ENCODE data around the gene CTNNA3.

The CTNNA3 gene

DNA sequence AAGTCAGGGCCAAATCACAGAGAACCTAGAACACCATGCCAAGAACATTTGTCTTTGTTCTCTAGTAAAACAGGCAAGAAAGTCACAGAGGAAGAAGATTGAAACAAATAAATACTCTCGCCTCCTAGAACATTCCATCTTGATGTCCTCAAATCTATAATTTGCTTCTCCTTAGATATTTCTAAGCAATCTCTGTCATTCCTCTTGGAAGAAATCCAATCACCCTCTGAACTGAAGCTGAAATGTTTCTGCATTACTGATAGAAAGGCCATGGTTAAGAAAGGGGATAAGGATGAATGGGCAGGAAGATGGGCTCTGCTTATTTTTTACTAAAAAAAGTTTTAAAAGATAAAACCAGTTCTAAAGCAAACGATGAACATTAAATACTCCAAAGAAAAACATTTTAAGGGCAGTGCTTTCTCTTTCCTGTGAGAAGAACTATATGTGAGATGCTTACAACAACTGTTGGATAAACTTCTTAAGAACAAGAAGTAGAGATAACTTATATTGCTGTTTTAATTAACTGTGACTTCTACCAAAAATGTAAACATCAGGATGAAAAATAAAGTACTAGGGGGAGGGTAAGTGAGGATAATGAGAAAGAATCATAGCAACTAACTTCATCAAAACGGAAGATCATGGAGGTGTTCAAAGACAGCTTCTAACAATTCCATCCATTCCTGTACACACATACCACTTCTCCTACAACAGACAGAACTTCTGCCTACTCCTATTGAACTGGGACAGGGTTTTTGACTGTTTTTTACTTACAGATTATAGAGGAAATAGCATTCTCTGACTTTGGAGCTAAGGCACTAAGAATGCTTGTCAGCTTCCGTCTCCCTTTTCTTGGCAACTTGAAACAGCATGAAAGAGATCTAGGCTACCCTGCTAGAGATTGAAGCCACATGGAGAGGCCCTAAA is 923.2 kb downstream of the CTNNA3 start:
- H3K4me1 Mint-ChIP-seq (ENCODE audit: low read depth) = no peaks in the 10 kb centered on the region
- H3K9me3 Mint-ChIP-seq (ENCODE audit: low read depth) = peaks cover 3% of the 10 kb centered on the region
- no peaks in the 10 kb centered on the region for H3K36me3 Mint-ChIP-seq
- H3K27me3 Mint-ChIP-seq = no peaks in the 10 kb centered on the region
- no peak overlapping the region for H3K4me3 Mint-ChIP-seq
- no peak overlapping the region for H3K27ac Mint-ChIP-seq

DNA sequence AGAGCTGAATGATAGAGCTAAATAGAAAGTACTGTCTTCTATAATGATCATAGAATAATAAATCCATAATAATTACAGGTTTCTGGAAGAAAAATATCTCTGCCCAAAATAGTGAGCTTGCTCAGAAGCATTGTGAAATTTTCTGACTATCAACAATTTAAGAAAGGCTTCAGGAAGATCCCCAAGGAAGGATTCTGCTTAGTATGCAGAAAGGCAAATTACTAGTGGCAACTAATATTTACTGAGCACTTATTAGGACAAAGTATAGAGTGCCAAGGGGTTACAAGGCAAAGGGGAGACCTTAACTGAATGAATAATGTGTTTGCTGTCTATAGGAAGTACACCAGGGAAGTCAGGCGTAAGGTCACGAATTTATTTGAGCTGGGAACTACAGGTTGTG is 928.3 kb downstream of the CTNNA3 start:
- H3K36me3 Mint-ChIP-seq = no peaks in the 10 kb centered on the region
- no peaks in the 10 kb centered on the region for H3K4me1 Mint-ChIP-seq (ENCODE audit: low read depth)
- H3K4me3 Mint-ChIP-seq = no peak overlapping the region

DNA sequence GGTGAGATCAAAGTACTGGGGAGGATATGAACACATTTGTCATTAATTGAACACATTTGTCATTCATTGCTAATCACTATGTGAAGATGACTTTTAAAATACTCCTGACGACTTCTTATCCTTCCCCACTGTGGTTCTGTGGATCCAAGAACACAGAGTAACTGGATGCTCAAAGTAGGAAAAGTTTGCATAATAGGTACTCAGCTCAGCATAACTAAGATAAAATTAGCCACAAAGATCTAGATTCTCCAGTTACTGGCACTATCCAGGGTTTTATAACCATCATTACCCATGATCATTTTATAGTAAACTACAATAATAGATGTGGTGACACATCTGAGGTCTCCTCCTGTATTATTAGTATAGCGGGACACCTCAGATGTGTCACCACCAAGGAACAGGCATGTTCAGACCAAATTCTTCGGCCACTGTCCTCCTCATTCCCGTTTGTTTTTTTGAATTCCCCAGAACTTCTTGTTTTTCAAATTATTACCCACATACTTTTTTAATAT is 933.7 kb downstream of the CTNNA3 start:
- Mint-ChIP-seq H3K9me3 (ENCODE audit: low read depth) (no peaks in the 10 kb centered on the region), H3K27me3 (no peaks in the 10 kb centered on the region), H3K36me3 (no peaks in the 10 kb centered on the region), H3K4me1 (ENCODE audit: low read depth) (no peaks in the 10 kb centered on the region), H3K4me3 (no peak overlapping the region), H3K27ac (no peak overlapping the region)

More for the DNA sequence above, 928.3 kb downstream of the CTNNA3 start:
- H3K27me3 Mint-ChIP-seq = no peaks in the 10 kb centered on the region
- H3K27ac Mint-ChIP-seq = no peak overlapping the region
- peaks cover 3% of the 10 kb centered on the region for H3K9me3 Mint-ChIP-seq (ENCODE audit: low read depth)

DNA sequence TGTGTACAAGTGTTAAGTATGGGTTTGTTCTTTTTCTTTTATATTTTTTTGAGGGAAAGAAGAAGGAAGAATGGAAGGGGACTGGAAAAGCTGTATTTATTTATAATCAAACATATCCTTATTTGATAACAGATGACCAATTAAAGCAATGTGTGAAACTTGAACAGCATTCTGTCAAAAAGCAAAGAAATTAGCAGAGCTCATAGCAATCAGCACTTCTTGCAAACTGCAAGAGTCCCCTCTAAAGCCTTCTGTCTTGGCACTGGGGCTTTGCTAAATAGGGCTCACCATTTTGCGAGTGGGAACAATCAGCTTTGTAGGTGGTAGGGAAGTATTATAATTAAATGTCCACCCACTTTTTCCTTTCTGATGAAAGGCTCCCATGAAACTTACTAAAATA is 935.1 kb downstream of the CTNNA3 start:
- Mint-ChIP-seq H3K9me3 (ENCODE audit: low read depth) (no peaks in the 10 kb centered on the region), H3K4me3 (no peak overlapping the region), H3K4me1 (ENCODE audit: low read depth) (no peaks in the 10 kb centered on the region), H3K36me3 (no peaks in the 10 kb centered on the region), H3K27ac (no peak overlapping the region), H3K27me3 (no peaks in the 10 kb centered on the region)

DNA sequence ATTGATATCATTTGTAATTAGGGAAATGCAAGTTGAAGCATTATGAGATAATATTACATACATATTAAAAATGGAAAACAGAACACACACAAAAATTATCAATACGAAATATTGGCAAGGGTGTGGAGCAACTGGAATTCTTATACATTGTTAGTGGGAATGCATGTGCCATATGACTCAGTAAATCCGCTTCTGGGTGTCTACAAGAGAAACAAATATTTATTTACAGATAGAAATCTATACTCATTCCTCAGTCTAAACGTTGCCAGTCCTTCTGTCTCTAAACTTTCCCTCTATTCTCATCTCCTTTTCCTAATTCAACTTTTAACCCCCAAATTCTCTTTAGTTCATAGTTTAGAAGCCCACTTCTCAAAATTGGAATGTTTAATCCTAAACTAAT is 940.5 kb downstream of the CTNNA3 start:
- H3K36me3 Mint-ChIP-seq = no peaks in the 10 kb centered on the region
- H3K9me3 Mint-ChIP-seq (ENCODE audit: low read depth) = no peaks in the 10 kb centered on the region
- no peak overlapping the region for H3K4me3 Mint-ChIP-seq
- H3K27ac Mint-ChIP-seq = no peak overlapping the region
- H3K4me1 Mint-ChIP-seq (ENCODE audit: low read depth) = no peaks in the 10 kb centered on the region
- H3K27me3 Mint-ChIP-seq = no peaks in the 10 kb centered on the region

DNA sequence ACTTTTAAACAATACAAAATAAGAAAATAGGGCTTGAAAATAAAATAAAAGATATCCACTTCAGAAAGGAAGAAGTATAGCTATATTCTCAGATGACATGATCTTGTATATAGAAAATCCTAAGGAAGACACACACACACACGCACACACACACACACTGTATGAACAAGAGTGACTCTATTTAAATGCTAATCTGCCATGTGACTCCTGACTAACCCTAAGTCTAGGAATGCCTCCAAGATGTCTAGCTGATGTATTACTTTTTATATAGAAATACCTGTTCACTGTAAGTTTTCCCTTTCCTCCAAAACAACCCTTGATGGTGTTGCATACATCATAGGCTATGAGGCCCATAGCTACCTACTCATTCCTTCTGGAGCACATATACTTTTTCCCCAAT is 943.3 kb downstream of the CTNNA3 start:
- Mint-ChIP-seq H3K4me1 (ENCODE audit: low read depth) (no peaks in the 10 kb centered on the region), H3K27ac (no peak overlapping the region), H3K4me3 (no peak overlapping the region), H3K36me3 (no peaks in the 10 kb centered on the region), H3K27me3 (no peaks in the 10 kb centered on the region), H3K9me3 (ENCODE audit: low read depth) (peaks cover 4% of the 10 kb centered on the region)

DNA sequence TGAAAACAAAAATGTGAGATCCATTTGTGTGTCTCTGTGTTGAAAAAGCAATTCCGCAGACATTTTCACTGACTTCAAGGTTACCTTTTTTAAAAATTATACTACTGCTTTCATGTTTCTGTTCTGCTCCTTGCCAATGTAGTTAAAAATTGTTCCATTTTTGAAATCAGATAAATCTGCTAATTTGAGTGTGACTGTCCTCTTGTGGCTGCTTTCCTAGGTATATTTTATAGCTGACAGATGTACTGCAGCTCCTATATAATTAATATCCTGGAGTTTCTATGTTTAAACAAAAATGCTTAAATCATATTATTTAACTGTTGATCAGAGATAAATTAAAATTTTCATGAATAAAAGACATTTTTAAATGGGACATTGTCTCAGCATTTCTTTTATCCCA is 947.8 kb downstream of the CTNNA3 start:
- no peak overlapping the region for H3K27ac Mint-ChIP-seq
- H3K4me1 Mint-ChIP-seq (ENCODE audit: low read depth) = no peaks in the 10 kb centered on the region
- no peaks in the 10 kb centered on the region for H3K36me3 Mint-ChIP-seq
- no peak overlapping the region for H3K4me3 Mint-ChIP-seq
- H3K27me3 Mint-ChIP-seq = no peaks in the 10 kb centered on the region
- peaks cover 8% of the 10 kb centered on the region for H3K9me3 Mint-ChIP-seq (ENCODE audit: low read depth)

DNA sequence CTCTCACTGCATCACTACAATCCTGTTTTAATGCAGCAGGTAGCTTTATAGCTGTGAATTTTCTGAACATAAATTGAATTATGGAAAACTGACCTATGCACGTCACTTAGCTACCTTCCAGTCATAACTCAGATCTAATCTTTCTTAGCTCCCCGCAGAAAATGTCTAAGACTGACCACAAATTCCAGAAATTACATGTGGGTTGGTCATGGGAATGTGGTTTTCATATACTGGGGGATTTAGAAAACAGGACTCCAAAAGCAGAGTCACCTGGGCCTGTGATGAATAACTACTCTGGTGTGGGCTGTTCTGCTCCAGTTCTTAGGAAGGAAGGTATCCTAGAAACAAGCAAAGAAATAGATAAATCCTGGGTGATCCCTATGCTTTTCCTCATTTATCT is 948.5 kb downstream of the CTNNA3 start:
- no peak overlapping the region for H3K27ac Mint-ChIP-seq
- H3K36me3 Mint-ChIP-seq = no peaks in the 10 kb centered on the region
- H3K4me3 Mint-ChIP-seq = no peak overlapping the region
- H3K27me3 Mint-ChIP-seq = no peaks in the 10 kb centered on the region
- no peaks in the 10 kb centered on the region for H3K4me1 Mint-ChIP-seq (ENCODE audit: low read depth)
- H3K9me3 Mint-ChIP-seq (ENCODE audit: low read depth) = peaks cover 8% of the 10 kb centered on the region

DNA sequence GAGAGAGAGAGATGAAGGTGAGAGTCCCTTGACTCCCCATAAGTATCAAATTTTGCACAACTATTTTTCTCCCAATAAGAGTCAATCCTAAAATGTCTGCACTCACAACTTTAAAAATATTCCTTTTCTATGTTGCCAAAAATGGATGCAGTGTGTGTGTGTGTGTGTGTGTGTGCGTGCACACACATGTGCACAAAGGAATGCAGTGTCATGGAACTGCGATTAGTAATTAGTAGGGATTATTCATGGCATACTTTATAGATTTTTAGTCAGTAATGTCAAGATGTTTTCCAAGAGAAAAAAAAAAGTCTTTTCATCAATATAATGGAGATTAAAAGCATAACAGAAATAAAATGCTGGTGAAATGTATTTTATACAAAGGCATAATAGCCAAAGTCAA is 949.3 kb downstream of the CTNNA3 start:
- H3K4me3 Mint-ChIP-seq = no peak overlapping the region
- H3K27ac Mint-ChIP-seq = no peak overlapping the region
- no peaks in the 10 kb centered on the region for H3K4me1 Mint-ChIP-seq (ENCODE audit: low read depth)
- H3K36me3 Mint-ChIP-seq = no peaks in the 10 kb centered on the region
- peaks cover 8% of the 10 kb centered on the region for H3K9me3 Mint-ChIP-seq (ENCODE audit: low read depth)
- H3K27me3 Mint-ChIP-seq = no peaks in the 10 kb centered on the region

DNA sequence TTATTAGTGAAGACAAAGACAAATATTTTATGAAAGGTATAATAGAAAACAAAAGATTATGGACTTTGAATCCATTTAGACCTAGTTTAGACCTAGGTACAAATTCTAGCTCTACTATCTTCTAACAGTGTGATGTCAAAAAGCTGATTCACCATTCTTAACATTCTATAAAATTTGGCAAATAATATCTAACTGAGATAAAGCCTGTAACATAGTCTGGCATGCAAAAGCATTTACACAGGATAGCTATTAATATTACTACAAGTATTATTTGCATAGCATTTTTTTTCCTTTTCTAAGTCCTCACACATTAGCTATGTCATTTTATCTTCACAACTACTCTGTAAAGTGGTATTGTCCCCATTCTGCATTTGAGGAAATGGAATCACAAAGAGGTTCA is 949.7 kb downstream of the CTNNA3 start:
- H3K27me3 Mint-ChIP-seq = no peaks in the 10 kb centered on the region
- no peak overlapping the region for H3K4me3 Mint-ChIP-seq
- no peaks in the 10 kb centered on the region for H3K4me1 Mint-ChIP-seq (ENCODE audit: low read depth)
- H3K9me3 Mint-ChIP-seq (ENCODE audit: low read depth) = peaks cover 8% of the 10 kb centered on the region
- no peak overlapping the region for H3K27ac Mint-ChIP-seq
- no peaks in the 10 kb centered on the region for H3K36me3 Mint-ChIP-seq

DNA sequence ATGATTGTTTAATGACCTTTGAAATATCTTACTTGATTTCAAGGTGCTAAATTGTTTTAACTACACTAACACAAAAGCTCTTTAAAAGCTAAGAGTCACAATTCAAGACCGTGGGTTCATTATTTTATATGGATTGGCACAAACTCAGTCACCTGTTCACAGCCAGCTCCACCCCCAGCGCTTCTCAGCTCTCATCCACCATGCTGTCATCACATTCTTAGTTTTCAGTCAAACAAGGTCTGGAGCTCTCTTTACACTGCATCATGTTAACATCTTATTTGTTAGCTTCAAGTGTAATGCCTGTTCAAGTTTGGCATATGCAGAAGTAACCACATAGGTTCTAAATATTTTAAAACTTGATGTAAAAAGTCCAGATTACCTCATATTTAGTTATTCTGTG is 951.1 kb downstream of the CTNNA3 start:
- Mint-ChIP-seq H3K27me3 (no peaks in the 10 kb centered on the region), H3K4me1 (ENCODE audit: low read depth) (no peaks in the 10 kb centered on the region), H3K36me3 (no peaks in the 10 kb centered on the region), H3K4me3 (no peak overlapping the region), H3K27ac (no peak overlapping the region), H3K9me3 (ENCODE audit: low read depth) (peaks cover 8% of the 10 kb centered on the region)

DNA sequence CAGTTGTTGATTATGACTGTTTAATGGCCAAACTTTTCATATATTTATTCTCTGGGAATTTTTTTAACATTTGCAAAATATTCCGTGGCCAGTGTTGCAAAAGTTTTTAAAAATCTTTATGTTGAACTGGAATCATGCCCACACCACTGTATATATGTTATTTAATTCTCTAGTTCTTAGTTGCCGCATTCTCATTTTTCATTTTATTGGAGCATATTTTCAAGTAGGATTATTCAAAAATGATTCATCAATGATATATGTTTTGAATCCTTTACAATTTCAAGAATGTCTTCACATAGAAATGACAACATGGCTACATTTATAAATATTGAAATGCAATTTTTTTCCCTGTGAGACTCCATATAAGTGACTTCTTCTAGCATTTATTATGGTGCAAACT is 958.8 kb downstream of the CTNNA3 start:
- Mint-ChIP-seq H3K4me3 (no peak overlapping the region), H3K36me3 (no peaks in the 10 kb centered on the region), H3K27ac (no peak overlapping the region), H3K4me1 (ENCODE audit: low read depth) (no peaks in the 10 kb centered on the region), H3K9me3 (ENCODE audit: low read depth) (peaks cover 3% of the 10 kb centered on the region), H3K27me3 (no peaks in the 10 kb centered on the region)

DNA sequence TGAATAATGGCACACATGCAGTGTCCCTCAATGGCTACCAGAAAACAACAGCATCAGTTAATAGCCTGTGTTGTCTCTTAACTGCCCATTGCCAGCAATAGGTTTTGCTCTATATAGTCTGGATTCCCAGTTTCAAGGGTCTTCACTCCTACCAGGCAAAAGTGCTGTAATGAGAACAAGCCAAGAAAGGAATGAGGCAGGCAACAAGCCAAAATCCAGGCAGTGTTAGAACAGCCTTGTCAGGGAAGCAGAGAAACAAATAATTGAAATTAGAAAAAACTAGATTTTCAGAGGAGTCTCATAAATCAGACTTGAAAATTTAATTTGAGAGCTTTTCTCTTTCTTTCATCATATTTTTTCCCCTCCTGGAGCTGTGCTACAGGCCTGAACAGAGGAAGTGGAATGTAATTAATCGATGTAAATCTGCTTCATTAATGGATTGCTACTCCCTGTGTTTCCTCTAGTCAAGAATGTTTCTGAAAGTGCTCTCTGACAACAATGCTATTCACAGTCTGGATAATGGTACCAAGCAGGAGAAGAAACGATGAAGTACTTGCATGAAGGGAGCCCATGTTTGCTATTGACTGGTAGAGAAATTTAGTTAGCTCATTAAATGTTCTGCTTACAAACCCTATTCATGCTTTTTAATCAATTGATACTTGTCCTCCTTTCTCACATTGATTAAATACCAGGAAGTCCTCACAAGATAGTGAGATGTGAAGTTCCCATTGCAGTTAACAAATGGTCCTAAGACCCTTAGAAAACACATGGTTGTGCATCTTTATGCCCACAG is 972.2 kb downstream of the CTNNA3 start:
- H3K4me3 Mint-ChIP-seq = no peak overlapping the region
- H3K27me3 Mint-ChIP-seq = no peaks in the 10 kb centered on the region
- no peak overlapping the region for H3K27ac Mint-ChIP-seq
- H3K36me3 Mint-ChIP-seq = no peaks in the 10 kb centered on the region
- H3K9me3 Mint-ChIP-seq (ENCODE audit: low read depth) = peaks cover 5% of the 10 kb centered on the region
- no peaks in the 10 kb centered on the region for H3K4me1 Mint-ChIP-seq (ENCODE audit: low read depth)

DNA sequence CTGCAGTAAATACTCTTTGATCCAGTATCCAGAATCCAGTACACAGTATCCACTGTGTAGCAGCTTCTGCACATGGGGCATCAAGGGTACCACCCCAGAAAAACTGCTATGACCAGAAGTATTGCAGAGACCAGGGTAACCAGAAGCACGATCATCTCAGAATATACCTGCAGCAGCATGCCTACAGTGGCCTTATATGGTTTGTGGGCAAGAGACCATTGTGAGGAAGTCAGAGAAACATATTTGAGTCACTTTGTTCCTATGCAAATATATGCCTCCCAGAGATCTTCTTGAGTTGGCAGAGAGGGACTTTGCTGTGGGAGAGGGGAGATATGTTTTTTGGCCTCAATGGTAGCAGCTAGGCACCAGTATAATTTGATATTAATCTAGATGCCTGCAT is 976.5 kb downstream of the CTNNA3 start:
- Mint-ChIP-seq H3K4me3 (no peak overlapping the region), H3K9me3 (ENCODE audit: low read depth) (peaks cover 4% of the 10 kb centered on the region), H3K27ac (no peak overlapping the region), H3K27me3 (no peaks in the 10 kb centered on the region), H3K4me1 (ENCODE audit: low read depth) (no peaks in the 10 kb centered on the region), H3K36me3 (no peaks in the 10 kb centered on the region)

DNA sequence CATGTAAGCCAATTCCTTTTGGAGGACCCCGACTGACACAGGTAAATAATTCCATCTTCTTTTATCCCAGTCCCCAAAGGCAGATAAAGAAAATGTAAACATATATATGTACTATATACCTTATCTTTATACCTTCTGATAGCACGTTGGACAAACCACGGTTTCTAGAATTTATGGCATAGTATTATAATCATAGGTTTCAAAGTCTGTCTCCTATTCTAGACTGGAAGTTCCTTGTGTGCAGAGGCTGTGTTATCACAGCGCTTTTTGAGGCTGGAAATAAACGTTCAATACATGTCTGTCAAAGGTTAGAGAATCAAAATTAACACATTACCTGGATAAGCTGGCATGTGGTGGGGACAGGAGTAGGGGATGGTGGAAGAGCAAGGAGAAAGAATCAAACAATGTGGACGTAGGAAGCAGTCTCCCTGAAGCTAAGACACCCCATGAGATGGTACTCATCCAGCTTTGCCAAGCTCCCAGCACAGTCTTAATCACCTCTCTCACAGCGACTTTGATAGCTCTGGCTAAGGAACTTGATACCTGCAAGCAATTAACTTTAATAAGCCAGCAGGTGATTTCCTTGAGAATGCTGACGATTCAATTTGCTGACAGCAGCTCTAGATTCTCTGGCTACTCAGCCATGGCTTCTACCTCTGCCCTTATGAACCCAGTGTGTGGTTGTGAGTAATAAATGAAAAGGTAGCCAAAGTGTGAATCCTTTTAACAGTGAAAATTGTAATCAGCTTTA is 978.6 kb downstream of the CTNNA3 start:
- Mint-ChIP-seq H3K9me3 (ENCODE audit: low read depth) (peaks cover 4% of the 10 kb centered on the region), H3K36me3 (no peaks in the 10 kb centered on the region), H3K4me3 (no peak overlapping the region), H3K4me1 (ENCODE audit: low read depth) (no peaks in the 10 kb centered on the region), H3K27me3 (no peaks in the 10 kb centered on the region), H3K27ac (no peak overlapping the region)
